ENCODE results near the gene CHDH. TPM values are rescaled to one million over a fixed set of nuclear protein-coding genes. Genes with fewer than 3 reads are reported as not detected.

Gene CHDH
- total and polyA plus RNA-seq, 2 donors (not counting 1 experiment from before 2014, with no cell fraction given), result 0.03 to 0.37 TPM

- no peak overlapping the region for H3K4me3 Mint-ChIP-seq
- ATAC-seq (ENCODE audit: low read depth), result no peak
- no peaks in the 10 kb centered on the region for H3K27me3 Mint-ChIP-seq
- peaks cover 15 to 59% of the 10 kb centered on the region in 2 experiments for H3K36me3 ChIP-seq (replicated peaks in 1 of 2; ENCODE audit: control extremely low read depth in 1 of 2, control insufficient read depth in 1 of 2, extremely low read depth in 1 of 2, insufficient read depth in 2 of 2, low read length in 1 of 2)
- no peak overlapping the region for H3K4me2 ChIP-seq (replicated peaks; ENCODE audit: low read depth, low read length, poor library complexity, severe bottlenecking)
- no peak for DNase-seq
- H3K4me1 Mint-ChIP-seq, result peaks cover 23% of the 10 kb centered on the region
- H3K9me3 ChIP-seq (ENCODE audit: control extremely low read depth in 1 of 3, control insufficient read depth in 2 of 3, insufficient read depth in 1 of 3, low read length in 2 of 3), result no peaks in the 10 kb centered on the region
- H3K9ac ChIP-seq (ENCODE audit: low read length), result no peak overlapping the region
- no peaks in the 10 kb centered on the region for H3K9me3 Mint-ChIP-seq (ENCODE audit: insufficient read depth)
- ChIA-PET POLR2A (no interaction called here), CTCF (interaction anchor here (0.7 kb wide), 1 partner anchor 1479 kb away, joined by 4 read pairs; no protein-coding TSS in a partner anchor)
- no peak overlapping the region for H3K27ac Mint-ChIP-seq
- no peak for TF ChIP-seq EZH2 (IDR thresholded peaks at IDR 0.05; ENCODE audit: borderline replicate concordance, insufficient read depth, low read depth, low read length, poor library complexity, severe bottlenecking)
- TF ChIP-seq, protein P1, sequence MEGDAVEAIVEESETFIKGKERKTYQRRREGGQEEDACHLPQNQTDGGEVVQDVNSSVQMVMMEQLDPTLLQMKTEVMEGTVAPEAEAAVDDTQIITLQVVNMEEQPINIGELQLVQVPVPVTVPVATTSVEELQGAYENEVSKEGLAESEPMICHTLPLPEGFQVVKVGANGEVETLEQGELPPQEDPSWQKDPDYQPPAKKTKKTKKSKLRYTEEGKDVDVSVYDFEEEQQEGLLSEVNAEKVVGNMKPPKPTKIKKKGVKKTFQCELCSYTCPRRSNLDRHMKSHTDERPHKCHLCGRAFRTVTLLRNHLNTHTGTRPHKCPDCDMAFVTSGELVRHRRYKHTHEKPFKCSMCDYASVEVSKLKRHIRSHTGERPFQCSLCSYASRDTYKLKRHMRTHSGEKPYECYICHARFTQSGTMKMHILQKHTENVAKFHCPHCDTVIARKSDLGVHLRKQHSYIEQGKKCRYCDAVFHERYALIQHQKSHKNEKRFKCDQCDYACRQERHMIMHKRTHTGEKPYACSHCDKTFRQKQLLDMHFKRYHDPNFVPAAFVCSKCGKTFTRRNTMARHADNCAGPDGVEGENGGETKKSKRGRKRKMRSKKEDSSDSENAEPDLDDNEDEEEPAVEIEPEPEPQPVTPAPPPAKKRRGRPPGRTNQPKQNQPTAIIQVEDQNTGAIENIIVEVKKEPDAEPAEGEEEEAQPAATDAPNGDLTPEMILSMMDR (IDR thresholded peaks at IDR 0.05), result no peak
- intact Hi-C loops (cut with micrococcal nuclease), result no loop called here
- peaks cover 4 to 6% of the 10 kb centered on the region in 2 donors for H3K4me1 ChIP-seq (ENCODE audit: control insufficient read depth in 2 of 2, insufficient read depth in 2 of 2, low read length in 2 of 2)
- no peaks in the 10 kb centered on the region for H3K27me3 ChIP-seq (replicated peaks in 1 of 4; ENCODE audit: control extremely low read depth in 1 of 4, control insufficient read depth in 3 of 4, insufficient read depth in 4 of 4, low read length in 3 of 4)
- H3K4me3 ChIP-seq (ENCODE audit: control extremely low read depth in 1 of 5, extremely low read depth in 1 of 5, insufficient read depth in 1 of 5, low read depth in 2 of 5, low read length in 4 of 5), result no peak overlapping the region
- no peak overlapping the region for H3K27ac ChIP-seq (ENCODE audit: low read length in 2 of 2)
- H3K79me2 ChIP-seq (ENCODE audit: control insufficient read depth, insufficient read depth, low read length), result no peaks in the 10 kb centered on the region
- WGBS (ENCODE audit: insufficient coverage), result 100% methylated on average over 2 of the region's 5 CpGs
- no peak overlapping the region for H2AFZ ChIP-seq (ENCODE audit: insufficient read depth, low read depth, low read length, poor library complexity, severe bottlenecking)
- H4K20me1 ChIP-seq (ENCODE audit: control insufficient read depth, insufficient read depth, low read length, poor library complexity, severe bottlenecking), result no peaks in the 10 kb centered on the region
Observed at GRCh38 chr3:53865732-53866499, 19.7 kb upstream of the CHDH start.

GRCh38 chr3:53863145-53863544 is 16.9 kb upstream of the CHDH start:
- H3K4me1 Mint-ChIP-seq, result peaks cover 30% of the 10 kb centered on the region
- H3K9me3 ChIP-seq (ENCODE audit: control extremely low read depth in 1 of 3, control insufficient read depth in 2 of 3, insufficient read depth in 1 of 3, low read length in 2 of 3), result no peaks in the 10 kb centered on the region
- no peak overlapping the region for H2AFZ ChIP-seq (ENCODE audit: insufficient read depth, low read depth, low read length, poor library complexity, severe bottlenecking)
- intact Hi-C loops (cut with micrococcal nuclease), result no loop called here
- H3K4me2 ChIP-seq (replicated peaks; ENCODE audit: low read depth, low read length, poor library complexity, severe bottlenecking), result no peak overlapping the region
- H3K9me3 Mint-ChIP-seq (ENCODE audit: insufficient read depth), result no peaks in the 10 kb centered on the region
- no peak overlapping the region for H3K4me3 Mint-ChIP-seq
- no peaks in the 10 kb centered on the region for H3K27me3 ChIP-seq (replicated peaks in 1 of 4; ENCODE audit: control extremely low read depth in 1 of 4, control insufficient read depth in 3 of 4, insufficient read depth in 4 of 4, low read length in 3 of 4)
- no peak overlapping the region for H3K9ac ChIP-seq (ENCODE audit: low read length)
- no peak overlapping the region for H3K4me3 ChIP-seq (ENCODE audit: control extremely low read depth in 1 of 5, extremely low read depth in 1 of 5, insufficient read depth in 1 of 5, low read depth in 2 of 5, low read length in 4 of 5)
- no peak for DNase-seq
- no CpG with 5 or more reads among the region's 1 CpG for WGBS (ENCODE audit: insufficient coverage)
- ChIA-PET POLR2A (no interaction called here), CTCF (interaction anchor here (1.0 kb wide), 1 partner anchor 10 kb away, joined by 4 read pairs; no protein-coding TSS in a partner anchor)
- peaks cover 4 to 6% of the 10 kb centered on the region in 2 donors for H3K4me1 ChIP-seq (ENCODE audit: control insufficient read depth in 2 of 2, insufficient read depth in 2 of 2, low read length in 2 of 2)
- no peaks in the 10 kb centered on the region for H3K79me2 ChIP-seq (ENCODE audit: control insufficient read depth, insufficient read depth, low read length)
- no peak overlapping the region for H3K27ac ChIP-seq (ENCODE audit: low read length in 2 of 2)
- ATAC-seq (ENCODE audit: low read depth), result no peak
- H3K27ac Mint-ChIP-seq, result no peak overlapping the region
- H3K36me3 ChIP-seq (replicated peaks in 1 of 2; ENCODE audit: control extremely low read depth in 1 of 2, control insufficient read depth in 1 of 2, extremely low read depth in 1 of 2, insufficient read depth in 2 of 2, low read length in 1 of 2), result peaks cover 11 to 42% of the 10 kb centered on the region in 2 experiments
- no peaks in the 10 kb centered on the region for H3K27me3 Mint-ChIP-seq
- no peak for TF ChIP-seq EZH2 (IDR thresholded peaks at IDR 0.05; ENCODE audit: borderline replicate concordance, insufficient read depth, low read depth, low read length, poor library complexity, severe bottlenecking)
- TF ChIP-seq, protein P1 (IDR thresholded peaks at IDR 0.05), result no peak
- no peaks in the 10 kb centered on the region for H4K20me1 ChIP-seq (ENCODE audit: control insufficient read depth, insufficient read depth, low read length, poor library complexity, severe bottlenecking)

Data from B cell (primary cell).